Liver (tissue), 3 donors: ENCODE measurements around the gene FAM219A.

ENCODE experiments used
- FOXA1 ChIP-seq: IDR thresholded peaks from 2 replicates; pipeline ENCODE4 v1.6.1; 2016; ENCODE audit warnings: antibody characterized with exemption
- TF ChIP-seq, protein P1 (sequence below): fragments of 150-350 bp; IDR thresholded peaks from 2 replicates; pipeline ENCODE4 v1.5.1; 2017; ENCODE audit warnings: improper control_type of control experiment, low read depth, low read length; ENCODE audit not compliant: missing input control
- TF ChIP-seq, protein P2 (sequence below): IDR thresholded peaks from 2 replicates; pipeline ENCODE4 v1.6.1; 2016; ENCODE audit warnings: antibody characterized with exemption
- TF ChIP-seq, protein P3 (sequence below): IDR thresholded peaks from 2 replicates; pipeline ENCODE4 v1.6.1; 2016; ENCODE audit warnings: antibody characterized with exemption, mild to moderate bottlenecking
- donor health status: healthy.
- donor health status: healthy.

DNA sequence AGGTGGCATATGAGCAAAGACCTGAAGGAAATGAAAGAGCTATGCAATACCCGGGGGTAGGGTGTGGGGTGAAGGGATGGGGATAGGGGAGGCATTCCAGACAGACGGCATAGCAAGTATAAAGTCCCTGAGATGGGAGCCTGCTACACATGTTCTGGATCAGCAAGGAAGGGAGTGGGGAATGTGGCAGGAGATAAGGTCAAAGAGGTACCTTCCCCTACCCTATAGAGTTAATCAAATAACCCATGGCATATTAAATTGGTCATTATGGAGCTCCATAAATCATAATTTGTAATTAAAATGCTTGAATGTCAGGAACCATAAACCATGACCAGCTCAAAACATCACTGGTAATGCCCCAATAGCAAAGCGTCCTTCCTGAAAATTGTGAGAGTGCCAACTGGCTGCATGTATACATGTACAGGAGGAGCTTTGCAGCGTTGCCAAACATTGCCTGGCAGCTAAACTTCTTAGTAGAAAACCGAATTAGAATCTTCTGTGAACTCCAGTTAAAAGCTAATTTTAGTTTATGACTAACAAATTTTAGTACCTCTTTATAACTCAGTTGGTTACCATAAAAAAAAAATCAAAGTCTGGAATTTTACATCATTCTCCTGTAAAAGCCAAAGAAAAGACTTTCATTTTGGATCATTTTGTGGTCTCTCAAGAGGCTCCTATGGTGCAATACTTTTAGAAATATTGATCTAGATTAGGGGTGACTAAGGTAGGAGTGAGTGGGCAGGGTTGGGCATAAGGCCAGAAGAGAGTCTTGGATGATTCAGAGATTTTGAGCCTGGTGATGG lies 4.9 kb upstream of the FAM219A start:
- TF ChIP-seq, protein P1, sequence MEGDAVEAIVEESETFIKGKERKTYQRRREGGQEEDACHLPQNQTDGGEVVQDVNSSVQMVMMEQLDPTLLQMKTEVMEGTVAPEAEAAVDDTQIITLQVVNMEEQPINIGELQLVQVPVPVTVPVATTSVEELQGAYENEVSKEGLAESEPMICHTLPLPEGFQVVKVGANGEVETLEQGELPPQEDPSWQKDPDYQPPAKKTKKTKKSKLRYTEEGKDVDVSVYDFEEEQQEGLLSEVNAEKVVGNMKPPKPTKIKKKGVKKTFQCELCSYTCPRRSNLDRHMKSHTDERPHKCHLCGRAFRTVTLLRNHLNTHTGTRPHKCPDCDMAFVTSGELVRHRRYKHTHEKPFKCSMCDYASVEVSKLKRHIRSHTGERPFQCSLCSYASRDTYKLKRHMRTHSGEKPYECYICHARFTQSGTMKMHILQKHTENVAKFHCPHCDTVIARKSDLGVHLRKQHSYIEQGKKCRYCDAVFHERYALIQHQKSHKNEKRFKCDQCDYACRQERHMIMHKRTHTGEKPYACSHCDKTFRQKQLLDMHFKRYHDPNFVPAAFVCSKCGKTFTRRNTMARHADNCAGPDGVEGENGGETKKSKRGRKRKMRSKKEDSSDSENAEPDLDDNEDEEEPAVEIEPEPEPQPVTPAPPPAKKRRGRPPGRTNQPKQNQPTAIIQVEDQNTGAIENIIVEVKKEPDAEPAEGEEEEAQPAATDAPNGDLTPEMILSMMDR, result no peak
- TF ChIP-seq, protein P2, sequence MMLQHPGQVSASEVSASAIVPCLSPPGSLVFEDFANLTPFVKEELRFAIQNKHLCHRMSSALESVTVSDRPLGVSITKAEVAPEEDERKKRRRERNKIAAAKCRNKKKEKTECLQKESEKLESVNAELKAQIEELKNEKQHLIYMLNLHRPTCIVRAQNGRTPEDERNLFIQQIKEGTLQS, result no peak
- TF ChIP-seq, protein P3, sequence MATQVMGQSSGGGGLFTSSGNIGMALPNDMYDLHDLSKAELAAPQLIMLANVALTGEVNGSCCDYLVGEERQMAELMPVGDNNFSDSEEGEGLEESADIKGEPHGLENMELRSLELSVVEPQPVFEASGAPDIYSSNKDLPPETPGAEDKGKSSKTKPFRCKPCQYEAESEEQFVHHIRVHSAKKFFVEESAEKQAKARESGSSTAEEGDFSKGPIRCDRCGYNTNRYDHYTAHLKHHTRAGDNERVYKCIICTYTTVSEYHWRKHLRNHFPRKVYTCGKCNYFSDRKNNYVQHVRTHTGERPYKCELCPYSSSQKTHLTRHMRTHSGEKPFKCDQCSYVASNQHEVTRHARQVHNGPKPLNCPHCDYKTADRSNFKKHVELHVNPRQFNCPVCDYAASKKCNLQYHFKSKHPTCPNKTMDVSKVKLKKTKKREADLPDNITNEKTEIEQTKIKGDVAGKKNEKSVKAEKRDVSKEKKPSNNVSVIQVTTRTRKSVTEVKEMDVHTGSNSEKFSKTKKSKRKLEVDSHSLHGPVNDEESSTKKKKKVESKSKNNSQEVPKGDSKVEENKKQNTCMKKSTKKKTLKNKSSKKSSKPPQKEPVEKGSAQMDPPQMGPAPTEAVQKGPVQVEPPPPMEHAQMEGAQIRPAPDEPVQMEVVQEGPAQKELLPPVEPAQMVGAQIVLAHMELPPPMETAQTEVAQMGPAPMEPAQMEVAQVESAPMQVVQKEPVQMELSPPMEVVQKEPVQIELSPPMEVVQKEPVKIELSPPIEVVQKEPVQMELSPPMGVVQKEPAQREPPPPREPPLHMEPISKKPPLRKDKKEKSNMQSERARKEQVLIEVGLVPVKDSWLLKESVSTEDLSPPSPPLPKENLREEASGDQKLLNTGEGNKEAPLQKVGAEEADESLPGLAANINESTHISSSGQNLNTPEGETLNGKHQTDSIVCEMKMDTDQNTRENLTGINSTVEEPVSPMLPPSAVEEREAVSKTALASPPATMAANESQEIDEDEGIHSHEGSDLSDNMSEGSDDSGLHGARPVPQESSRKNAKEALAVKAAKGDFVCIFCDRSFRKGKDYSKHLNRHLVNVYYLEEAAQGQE, result no peak
- TF ChIP-seq FOXA1, result no peak
